Fibroblast of lung (primary cell): ENCODE results near the gene CCDC61. TPM values are rescaled to one million over a fixed set of nuclear protein-coding genes. Genes with fewer than 3 reads are reported as not detected.

ENCODE experiments used
- DNase-seq, 2 donors: peaks; one replicate each; pipeline versions ENCODE4 v3.0.0 to v3.0.0-alpha.2; 2010; ENCODE audit warnings: low read depth in 2 of 2
- H2AFZ ChIP-seq: 2 replicates; pipeline ENCODE4 v1.5.1; 2012; ENCODE audit warnings: low read length, control low read depth, inconsistent platforms
- H3K27ac ChIP-seq: 2 replicates; pipeline ENCODE4 v1.5.1; 2011; ENCODE audit warnings: low read length, control low read depth; ENCODE audit not compliant: insufficient read depth
- H3K27me3 ChIP-seq: 2 replicates; pipeline ENCODE4 v1.5.1; 2011; ENCODE audit warnings: mild to moderate bottlenecking, low read length; ENCODE audit not compliant: control insufficient read depth, insufficient read depth
- H3K36me3 ChIP-seq: 2 replicates; pipeline ENCODE4 v1.5.1; 2011; ENCODE audit warnings: low read length; ENCODE audit not compliant: control insufficient read depth, insufficient read depth
- H3K4me1 ChIP-seq: 2 replicates; pipeline ENCODE4 v1.5.1; 2011; ENCODE audit warnings: low read length; ENCODE audit not compliant: control insufficient read depth, insufficient read depth; ENCODE audit errors: extremely low read depth
- H3K4me2 ChIP-seq: 2 replicates; pipeline ENCODE4 v1.5.1; 2011; ENCODE audit warnings: low read length, control low read depth; ENCODE audit not compliant: insufficient read depth; ENCODE audit errors: extremely low read depth
- H3K4me3 ChIP-seq, 4 experiments: fragments of 200-600 bp in 1 of 4; sonication (generic) in 1 of 4; replicated peaks in 1 of 4; 2 replicates each; pipeline ENCODE4 v1.5.1; 2011 to 2016; ENCODE audit warnings: low read length in 4 of 4, low read depth in 3 of 4, mild to moderate bottlenecking in 3 of 4, control low read depth in 2 of 4, inconsistent platforms in 1 of 4, mixed read lengths in 1 of 4; ENCODE audit not compliant: insufficient read depth in 1 of 4; ENCODE audit errors: control extremely low read depth in 1 of 4
- H3K79me2 ChIP-seq: 2 replicates; pipeline ENCODE4 v1.5.1; 2012; ENCODE audit warnings: mild to moderate bottlenecking, low read length, inconsistent platforms; ENCODE audit not compliant: control insufficient read depth, insufficient read depth
- H3K9ac ChIP-seq: 2 replicates; pipeline ENCODE4 v1.5.1; 2011; ENCODE audit warnings: mild to moderate bottlenecking, low read length, control low read depth; ENCODE audit not compliant: insufficient read depth
- H3K9me3 ChIP-seq: 2 replicates; pipeline ENCODE4 v1.5.1; 2012; ENCODE audit warnings: low read depth, low read length; ENCODE audit not compliant: control insufficient read depth, insufficient read depth
- H4K20me1 ChIP-seq: 2 replicates; pipeline ENCODE4 v1.5.1; 2011; ENCODE audit warnings: low read length; ENCODE audit not compliant: control insufficient read depth, insufficient read depth; ENCODE audit errors: extremely low read depth
- EZH2 ChIP-seq: IDR thresholded peaks from 2 replicates; pipeline ENCODE4 v1.5.1; 2012; ENCODE audit warnings: low read length, control low read depth, mild to moderate bottlenecking; ENCODE audit errors: missing control alignments
- polyA plus RNA-seq, 2 donors: library from polyadenylated mRNA; depleted of rRNA in 1 of 2; stranded (reverse) in 1 of 2; unstranded in 1 of 2; fragments of >200 nt; gene quantifications; 2 replicates each; pipeline ENCODE4 v1.2.1, GENCODE V29; 2011 to 2012; ENCODE audit warnings: missing spikeins in 1 of 2
- total RNA-seq: library from RNA; depleted of rRNA; stranded (reverse); fragments of >200 nt; gene quantifications from 2 replicates; pipeline ENCODE4 v1.2.1, GENCODE V29; 2014
- TF ChIP-seq, protein P1 (sequence below), 2 donors: IDR thresholded peaks in 1 of 2; conservative IDR thresholded peaks in 1 of 2; 1 replicate in 1 of 2; 2 replicates in 1 of 2; pipeline ENCODE4 v1.5.1; 2011 to 2012; ENCODE audit warnings: low read length in 2 of 2, control low read depth in 1 of 2, inconsistent platforms in 1 of 2, low read depth in 1 of 2, mild to moderate bottlenecking in 1 of 2

Gene CCDC61
- total and polyA plus RNA-seq, 2 donors (not counting 1 experiment from before 2014, with no cell fraction given), result 4.5 to 8.9 TPM

GRCh38 chr19:45967246-45967645 is 28.0 kb upstream of the CCDC61 start:
- Histone ChIP-seq H3K27ac (no peak overlapping the region), H3K4me2 (no peak overlapping the region), H3K4me1 (no peaks in the 10 kb centered on the region), H3K36me3 (no peaks in the 10 kb centered on the region), H4K20me1 (no peaks in the 10 kb centered on the region), H3K9me3 (no peaks in the 10 kb centered on the region), H3K27me3 (peaks cover 12% of the 10 kb centered on the region), H3K4me3 (no peak overlapping the region), H3K79me2 (no peaks in the 10 kb centered on the region), H3K9ac (no peak overlapping the region), H2AFZ (no peak overlapping the region)
- TF ChIP-seq, protein P1, sequence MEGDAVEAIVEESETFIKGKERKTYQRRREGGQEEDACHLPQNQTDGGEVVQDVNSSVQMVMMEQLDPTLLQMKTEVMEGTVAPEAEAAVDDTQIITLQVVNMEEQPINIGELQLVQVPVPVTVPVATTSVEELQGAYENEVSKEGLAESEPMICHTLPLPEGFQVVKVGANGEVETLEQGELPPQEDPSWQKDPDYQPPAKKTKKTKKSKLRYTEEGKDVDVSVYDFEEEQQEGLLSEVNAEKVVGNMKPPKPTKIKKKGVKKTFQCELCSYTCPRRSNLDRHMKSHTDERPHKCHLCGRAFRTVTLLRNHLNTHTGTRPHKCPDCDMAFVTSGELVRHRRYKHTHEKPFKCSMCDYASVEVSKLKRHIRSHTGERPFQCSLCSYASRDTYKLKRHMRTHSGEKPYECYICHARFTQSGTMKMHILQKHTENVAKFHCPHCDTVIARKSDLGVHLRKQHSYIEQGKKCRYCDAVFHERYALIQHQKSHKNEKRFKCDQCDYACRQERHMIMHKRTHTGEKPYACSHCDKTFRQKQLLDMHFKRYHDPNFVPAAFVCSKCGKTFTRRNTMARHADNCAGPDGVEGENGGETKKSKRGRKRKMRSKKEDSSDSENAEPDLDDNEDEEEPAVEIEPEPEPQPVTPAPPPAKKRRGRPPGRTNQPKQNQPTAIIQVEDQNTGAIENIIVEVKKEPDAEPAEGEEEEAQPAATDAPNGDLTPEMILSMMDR (conservative IDR thresholded peaks at IDR 0.05 in 1 of 2, IDR thresholded peaks at IDR 0.05 in 1 of 2; ENCODE audit: low read depth in 1 of 2, low read length in 2 of 2), result no peak
- no peak for TF ChIP-seq EZH2
- DNase-seq, result no peak

DNA sequence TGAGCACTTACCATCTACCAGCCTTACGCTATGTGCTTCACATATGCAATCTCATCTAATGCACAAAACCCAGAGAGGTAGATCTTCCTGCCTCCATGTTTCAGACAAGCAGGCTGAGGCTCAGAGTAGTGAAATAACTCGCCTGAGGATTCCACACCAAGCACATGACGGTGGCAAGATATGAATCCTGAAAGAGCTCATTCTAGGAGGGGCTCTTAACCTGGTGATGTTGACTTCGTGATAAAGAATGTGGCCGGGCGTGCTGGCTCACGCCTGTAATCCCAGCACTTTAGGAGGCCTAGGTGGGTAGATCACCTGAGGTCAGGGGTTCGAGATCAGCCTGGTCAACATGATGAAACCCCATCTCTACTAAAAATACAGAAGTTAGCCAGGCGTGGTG is 26.6 kb upstream of the CCDC61 start:
- no peaks in the 10 kb centered on the region for H3K9me3 ChIP-seq
- peaks cover 17% of the 10 kb centered on the region for H3K27me3 ChIP-seq
- H4K20me1 ChIP-seq, result no peaks in the 10 kb centered on the region

GRCh38 chr19:45969676-45970075 is 25.6 kb upstream of the CCDC61 start:
- no peaks in the 10 kb centered on the region for H3K9me3 ChIP-seq
- no peak overlapping the region for H3K27ac ChIP-seq
- H3K27me3 ChIP-seq, result peaks cover 25% of the 10 kb centered on the region
- H3K4me2 ChIP-seq, result no peak overlapping the region
- H4K20me1 ChIP-seq, result no peaks in the 10 kb centered on the region
- H2AFZ ChIP-seq, result no peak overlapping the region
- DNase-seq, result no peak
- H3K79me2 ChIP-seq, result no peaks in the 10 kb centered on the region
- H3K9ac ChIP-seq, result no peak overlapping the region
- H3K36me3 ChIP-seq, result no peaks in the 10 kb centered on the region
- no peak overlapping the region for H3K4me3 ChIP-seq
- no peaks in the 10 kb centered on the region for H3K4me1 ChIP-seq
- TF ChIP-seq EZH2, result no peak
- TF ChIP-seq, protein P1 (conservative IDR thresholded peaks at IDR 0.05 in 1 of 2, IDR thresholded peaks at IDR 0.05 in 1 of 2; ENCODE audit: low read depth in 1 of 2, low read length in 2 of 2), result no peak

More for the DNA sequence above, 26.6 kb upstream of the CCDC61 start:
- no peak overlapping the region for H3K9ac ChIP-seq
- no peak overlapping the region for H3K4me2 ChIP-seq
- H2AFZ ChIP-seq, result no peak overlapping the region
- TF ChIP-seq, protein P1 (conservative IDR thresholded peaks at IDR 0.05 in 1 of 2, IDR thresholded peaks at IDR 0.05 in 1 of 2; ENCODE audit: low read depth in 1 of 2, low read length in 2 of 2), result no peak
- no peak for TF ChIP-seq EZH2
- H3K4me1 ChIP-seq, result no peaks in the 10 kb centered on the region
- no peak overlapping the region for H3K4me3 ChIP-seq
- no peak overlapping the region for H3K27ac ChIP-seq
- DNase-seq, result no peak
- H3K79me2 ChIP-seq, result no peaks in the 10 kb centered on the region
- H3K36me3 ChIP-seq, result no peaks in the 10 kb centered on the region
